GM13977 (cell line): ENCODE results near the gene ATOH8.

ENCODE experiments used
- DNase-seq: peaks from one replicate; pipeline ENCODE4 v3.0.0; 2012; ENCODE audit warnings: low spot score
- CTCF ChIP-seq: IDR thresholded peaks from 2 replicates; pipeline ENCODE4 v1.5.1; 2012; ENCODE audit warnings: mild to moderate bottlenecking, control low read depth; ENCODE audit not compliant: insufficient read depth; ENCODE audit errors: extremely low read depth, missing control alignments
- in situ Hi-C: fragments of 300-500 bp; cut with MboI; formaldehyde crosslinking; loops from one replicate; pipeline ENCODE4 v1.12.0; 2022; ENCODE audit warnings: low sequenced_read_pairs, low pct_unique_long_range_greater_than_20kb, mixed read lengths, inconsistent platforms; ENCODE audit not compliant: unreplicated experiment

The ATOH8 gene

GRCh38 chr2:85830645-85831044 lies 76.9 kb downstream of the ATOH8 start:
- DNase-seq, result no peak
- in situ Hi-C loops, result no loop called here
- peak; percentile 51 for TF ChIP-seq CTCF

- no peak for DNase-seq
- TF ChIP-seq CTCF, result no peak
- in situ Hi-C loops, result no loop called here
Measured at GRCh38 chr2:85831735-85832134, 77.9 kb downstream of the ATOH8 start.

- TF ChIP-seq CTCF, result no peak
- DNase-seq, result no peak
- in situ Hi-C loops, result no loop called here
Measured at GRCh38 chr2:85834466-85834865, 80.7 kb downstream of the ATOH8 start.
